GM23338 (cell line): ENCODE measurements around the gene PACS2. TPM values are rescaled to one million over a fixed set of nuclear protein-coding genes. Genes with fewer than 3 reads are reported as not detected.

ENCODE experiments used
- ATAC-seq: fragments of 200-7000 bp; cut with Tn5 transposase; 3 replicates; pipeline ENCODE4 v1.9.1; 2020
- DNase-seq: peaks from one replicate; pipeline ENCODE4 v3.0.0-alpha.2; 2015; ENCODE audit warnings: low spot score
- H2AFZ ChIP-seq: fragments of 200-600 bp; sonication (generic); 2 replicates; pipeline ENCODE4 v1.8.0; 2016; ENCODE audit warnings: antibody characterized with exemption, mild to moderate bottlenecking, moderate library complexity
- H3F3A ChIP-seq: fragments of 200-600 bp; sonication (generic); replicated peaks from 2 replicates; pipeline ENCODE4 v1.8.0; 2017; ENCODE audit warnings: antibody characterized with exemption, mixed run types, low read depth
- H3K27ac ChIP-seq: fragments of 200-600 bp; sonication (generic); 2 replicates; pipeline ENCODE4 v1.6.1; 2016; ENCODE audit warnings: low read depth
- H3K27me3 ChIP-seq: fragments of 200-600 bp; sonication (generic); 2 replicates; pipeline ENCODE4 v1.8.0; 2016; ENCODE audit warnings: mild to moderate bottlenecking, mixed run types, moderate library complexity; ENCODE audit not compliant: insufficient read depth
- H3K36me3 ChIP-seq: fragments of 200-600 bp; sonication (generic); 2 replicates; pipeline ENCODE4 v1.8.0; 2016; ENCODE audit warnings: mild to moderate bottlenecking; ENCODE audit not compliant: insufficient read depth
- H3K4me1 ChIP-seq: fragments of 200-600 bp; sonication (generic); 2 replicates; pipeline ENCODE4 v1.8.0; 2016; ENCODE audit warnings: mild to moderate bottlenecking, moderate library complexity; ENCODE audit not compliant: insufficient read depth
- H3K4me2 ChIP-seq: fragments of 200-600 bp; sonication (generic); 2 replicates; pipeline ENCODE4 v1.7.1; 2017; ENCODE audit warnings: mixed run types
- H3K4me3 ChIP-seq: fragments of 200-600 bp; sonication (generic); 2 replicates; pipeline ENCODE4 v1.6.1; 2016; ENCODE audit warnings: mixed run types
- H3K79me2 ChIP-seq: fragments of 200-600 bp; sonication (generic); replicated peaks from 2 replicates; pipeline ENCODE4 v1.8.0; 2017; ENCODE audit warnings: mild to moderate bottlenecking; ENCODE audit not compliant: insufficient read depth
- H3K9me2 ChIP-seq: fragments of 200-600 bp; sonication (generic); 2 replicates; pipeline ENCODE4 v1.8.0; 2017; ENCODE audit not compliant: insufficient read depth
- H4K20me1 ChIP-seq: fragments of 200-600 bp; sonication (generic); replicated peaks from 2 replicates; pipeline ENCODE4 v1.8.0; 2017; ENCODE audit warnings: mild to moderate bottlenecking; ENCODE audit not compliant: insufficient read depth
- H3K27ac Mint-ChIP-seq: 2 replicates; pipeline ENCODE4 v1.8.0; 2020; ENCODE audit warnings: inconsistent platforms, mild to moderate bottlenecking, moderate library complexity, mixed read lengths
- H3K27me3 Mint-ChIP-seq: 3 replicates; pipeline ENCODE4 v1.8.0; 2022; ENCODE audit warnings: low read depth, mild to moderate bottlenecking, moderate library complexity, mixed read lengths, inconsistent platforms; ENCODE audit not compliant: insufficient read depth, poor library complexity
- H3K36me3 Mint-ChIP-seq: 3 replicates; pipeline ENCODE4 v1.8.0; 2021; ENCODE audit warnings: low read depth, mild to moderate bottlenecking, inconsistent platforms, moderate library complexity, mixed read lengths
- H3K4me1 Mint-ChIP-seq: 3 replicates; pipeline ENCODE4 v1.8.0; 2020; ENCODE audit warnings: mild to moderate bottlenecking, inconsistent platforms, mixed read lengths
- H3K4me3 Mint-ChIP-seq: 3 replicates; pipeline ENCODE4 v1.8.0; 2021; ENCODE audit warnings: moderate library complexity, mild to moderate bottlenecking, inconsistent platforms, mixed read lengths
- H3K9me3 Mint-ChIP-seq: 3 replicates; pipeline ENCODE4 v1.8.0; 2020; ENCODE audit warnings: moderate library complexity, mild to moderate bottlenecking, inconsistent platforms, mixed read lengths
- CTCF ChIP-seq, 2 experiments: fragments of 200-600 bp in 1 of 2; sonication (generic) in 1 of 2; conservative IDR thresholded peaks; 2 replicates each; pipeline versions ENCODE4 v1.5.1 to v1.6.1; 2016 to 2017; ENCODE audit warnings: antibody characterized with exemption in 2 of 2, low read depth in 2 of 2, mild to moderate bottlenecking in 2 of 2, moderate library complexity in 1 of 2
- ETS1 ChIP-seq: IDR thresholded peaks from 2 replicates; pipeline ENCODE4 v1.6.1; 2016; ENCODE audit warnings: antibody characterized with exemption
- EZH2 ChIP-seq: fragments of 200-600 bp; sonication (generic); IDR thresholded peaks from one replicate; pipeline ENCODE4 v1.8.0; 2017; ENCODE audit warnings: antibody characterized with exemption, mild to moderate bottlenecking, low read depth; ENCODE audit not compliant: unreplicated experiment
- JUNB ChIP-seq: IDR thresholded peaks from one replicate; pipeline ENCODE4 v1.6.1; 2016; ENCODE audit warnings: antibody characterized with exemption; ENCODE audit not compliant: unreplicated experiment
- NANOG ChIP-seq: IDR thresholded peaks from 2 replicates; pipeline ENCODE4 v1.6.1; 2016; ENCODE audit warnings: antibody characterized with exemption, borderline replicate concordance
- POLR2AphosphoS5 ChIP-seq: IDR thresholded peaks from 2 replicates; pipeline ENCODE4 v1.6.1; 2016; ENCODE audit warnings: antibody characterized with exemption, low read depth
- REST ChIP-seq: IDR thresholded peaks from one replicate; pipeline ENCODE4 v1.6.1; 2018; ENCODE audit warnings: antibody characterized with exemption; ENCODE audit not compliant: unreplicated experiment
- STAT1 ChIP-seq: IDR thresholded peaks from one replicate; pipeline ENCODE4 v1.6.1; 2016; ENCODE audit warnings: antibody characterized with exemption; ENCODE audit not compliant: unreplicated experiment
- ZNF114 ChIP-seq: fragments of 250-450 bp; sonication (Bioruptor Pico); IDR thresholded peaks from 2 replicates; pipeline ENCODE4 v1.5.0; 2020; ENCODE audit warnings: mild to moderate bottlenecking, moderate library complexity
- ZNF331 ChIP-seq: fragments of 250-450 bp; sonication (Bioruptor Pico); IDR thresholded peaks from 2 replicates; pipeline ENCODE4 v1.5.0; 2020; ENCODE audit warnings: low read depth, mild to moderate bottlenecking, moderate library complexity
- ZNF462 ChIP-seq: fragments of 250-450 bp; sonication (Bioruptor Pico); IDR thresholded peaks from 2 replicates; pipeline ENCODE4 v1.5.0; 2020; ENCODE audit warnings: mild to moderate bottlenecking, moderate library complexity
- polyA plus RNA-seq: library from polyadenylated mRNA; unstranded; fragments of >200 nt; fragmentation: Nextera tagmentation; extraction: Ambion mirVana; gene quantifications from 2 replicates; pipeline ENCODE4 v1.2.1, GENCODE V29; 2016
- total RNA-seq: library from RNA; depleted of rRNA; stranded (reverse); fragments of >200 nt; shearing (Covaris generic); gene quantifications from 2 replicates; pipeline ENCODE4 v1.2.3, GENCODE V29; 2014

The PACS2 gene
- total and polyA plus RNA-seq, 2 experiments from 2014 or later, result 22.5 to 79.0 TPM

- H3K36me3 ChIP-seq, result no peaks in the 10 kb centered on the region
- no peak overlapping the region for H3K27ac Mint-ChIP-seq
- H3K9me3 Mint-ChIP-seq, result no peaks in the 10 kb centered on the region; the same call in 2 of the 3 replicates
- no peak overlapping the region for H2AFZ ChIP-seq
- H3K4me1 Mint-ChIP-seq, result peaks cover 5% of the 10 kb centered on the region
- no peak overlapping the region for H3K27ac ChIP-seq
- TF ChIP-seq CTCF (conservative IDR thresholded peaks at IDR 0.05; ENCODE audit: low read depth in 2 of 2) (no peak), ZNF462 (CRISPR knock-in tag) (no peak), STAT1 (no peak), EZH2 (no peak), ETS1 (no peak), POLR2AphosphoS5 (no peak), REST (no peak), ZNF331 (CRISPR knock-in tag) (no peak), JUNB (no peak), NANOG (no peak), ZNF114 (no peak)
- H3K4me1 ChIP-seq, result peaks cover 1% of the 10 kb centered on the region; the same call in 1 of the 2 replicates
- H3K4me3 ChIP-seq, result no peak overlapping the region
- no peaks in the 10 kb centered on the region for H3K9me2 ChIP-seq
- no peak overlapping the region for H3K4me2 ChIP-seq
- no peak for DNase-seq
- peaks cover 98% of the 10 kb centered on the region for H3K79me2 ChIP-seq
- H3K27me3 ChIP-seq, result no peaks in the 10 kb centered on the region
- peaks cover 55% of the 10 kb centered on the region for H3K36me3 Mint-ChIP-seq
- peaks cover 4% of the 10 kb centered on the region for H3K27me3 Mint-ChIP-seq
- peaks cover 86% of the 10 kb centered on the region for H4K20me1 ChIP-seq
- H3K4me3 Mint-ChIP-seq, result no peak overlapping the region
- no peak for ATAC-seq
- no peaks in the 10 kb centered on the region for H3F3A ChIP-seq
Measured at GRCh38 chr14:105427412-105427811, 112.9 kb downstream of the PACS2 start.
